ENCODE measurements around the gene NHS. TPM values are rescaled to one million over a fixed set of nuclear protein-coding genes. Genes with fewer than 3 reads are reported as not detected.
"Not testable (repeated sequence)": the region's sequence is repeated elsewhere in the genome, so short reads cannot be mapped to it uniquely, and the experiment has no call there.

NHS gene
- polyA plus RNA-seq, 1 donor: 1.4 TPM

DNA sequence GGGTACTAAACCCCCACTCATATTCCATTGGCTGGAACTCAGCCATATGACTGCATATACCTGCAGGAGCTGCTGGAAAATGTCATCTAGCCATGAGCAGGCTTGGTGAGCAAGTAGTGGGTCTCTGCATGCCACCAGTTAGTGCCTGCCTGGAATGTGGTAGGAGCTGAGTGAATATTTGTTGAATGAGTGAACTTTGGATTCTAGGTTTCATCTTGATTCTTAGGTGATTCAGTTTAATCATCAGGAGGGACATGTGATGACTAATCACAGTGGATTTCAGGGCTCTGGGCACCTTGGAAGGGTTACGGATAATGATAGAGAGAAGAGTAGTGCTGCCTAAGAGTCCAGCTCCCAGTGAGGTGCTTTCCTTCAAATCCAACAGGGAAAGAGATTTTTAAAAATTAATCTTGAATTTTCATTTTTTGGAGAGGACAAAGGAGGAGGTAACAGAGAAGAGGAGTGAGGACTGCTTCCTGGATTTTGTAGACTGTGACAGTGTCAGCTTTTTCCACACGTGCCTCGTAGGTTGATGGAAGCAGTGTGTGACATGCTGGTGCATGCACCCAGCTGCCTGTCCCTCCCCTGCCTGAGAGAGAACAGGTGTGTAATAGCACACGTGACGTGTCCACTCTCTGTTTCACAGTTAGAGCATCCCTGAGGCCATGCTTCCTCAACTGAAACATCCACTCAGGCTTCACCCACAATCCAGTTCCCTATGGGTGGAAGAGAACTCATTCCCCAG is 30.4 kb downstream of the NHS start:
- no peak for DNase-seq (ENCODE audit: low read depth)

DNA sequence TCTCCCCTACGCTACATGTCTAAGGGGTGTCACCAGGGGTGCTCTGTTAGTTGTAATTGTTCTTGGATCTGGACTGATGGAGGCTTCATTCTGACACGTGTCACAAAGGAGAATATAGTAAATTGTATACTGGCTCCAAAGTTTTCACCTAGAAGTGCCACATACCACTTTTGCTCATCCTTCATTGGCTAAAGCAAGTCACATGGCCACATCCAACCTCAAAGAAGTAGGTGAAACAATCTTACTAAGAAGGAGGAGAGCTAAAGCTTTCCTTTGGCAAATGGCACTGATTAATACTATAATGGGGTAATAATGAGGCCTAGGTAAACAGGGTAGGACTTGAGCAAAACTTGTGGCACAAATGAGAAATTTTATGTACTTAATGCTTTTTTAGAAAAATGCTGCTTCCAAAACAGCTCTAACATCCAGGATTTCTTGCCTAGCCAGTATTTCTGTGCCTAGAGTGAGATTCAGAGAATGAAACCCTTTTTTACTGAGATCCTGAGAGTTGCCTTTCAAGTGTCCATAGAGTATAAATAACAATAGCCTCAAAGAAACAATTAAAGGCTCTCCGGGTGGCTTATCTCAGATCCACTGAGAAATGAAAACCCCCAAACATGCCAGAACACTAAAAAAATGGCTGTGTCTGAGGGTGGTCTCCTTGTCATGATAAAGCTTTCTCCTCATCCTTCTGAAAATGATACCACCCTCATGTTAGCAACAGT is 34.7 kb downstream of the NHS start:
- DNase-seq (ENCODE audit: low read depth): no peak

DNA sequence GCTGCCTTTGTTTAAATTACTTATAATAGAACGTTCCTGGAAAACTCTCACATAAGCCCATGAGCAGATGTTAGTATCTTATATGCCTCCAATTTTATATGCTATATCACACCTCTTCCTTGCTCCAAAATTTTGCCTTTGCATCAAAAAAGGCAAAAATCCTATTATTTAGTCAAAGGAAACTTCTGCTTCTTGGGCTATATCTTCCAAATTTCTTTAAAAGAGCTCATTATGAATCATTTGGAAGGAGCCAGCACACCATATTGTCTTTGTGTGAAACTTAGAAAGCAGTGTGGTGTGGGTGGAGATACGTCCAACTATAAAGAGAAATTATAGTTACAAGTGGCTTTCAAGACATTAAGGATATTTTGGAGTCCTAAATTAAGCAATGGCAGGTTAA is 35.7 kb downstream of the NHS start:
- DNase-seq (ENCODE audit: low read depth): no peak

DNA sequence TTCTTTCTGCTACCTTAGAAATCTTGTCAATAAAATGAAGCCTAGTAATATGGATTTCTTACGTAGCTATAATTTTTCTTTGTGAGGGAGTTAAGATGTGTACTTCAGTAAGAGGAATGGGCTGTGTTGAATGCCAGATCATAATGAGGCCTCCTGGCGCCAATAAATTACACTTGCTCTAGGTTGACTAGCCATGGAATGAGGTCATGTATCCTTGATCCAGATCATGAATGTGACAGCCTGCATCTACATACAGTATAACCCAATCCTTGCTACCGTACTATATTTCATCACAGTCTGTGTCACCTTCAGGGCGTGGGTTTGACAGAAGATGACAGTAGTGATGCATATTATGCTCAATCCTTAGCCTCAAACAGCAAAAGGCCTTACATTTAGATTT is 36.2 kb downstream of the NHS start:
- no peak for DNase-seq (ENCODE audit: low read depth)

DNA sequence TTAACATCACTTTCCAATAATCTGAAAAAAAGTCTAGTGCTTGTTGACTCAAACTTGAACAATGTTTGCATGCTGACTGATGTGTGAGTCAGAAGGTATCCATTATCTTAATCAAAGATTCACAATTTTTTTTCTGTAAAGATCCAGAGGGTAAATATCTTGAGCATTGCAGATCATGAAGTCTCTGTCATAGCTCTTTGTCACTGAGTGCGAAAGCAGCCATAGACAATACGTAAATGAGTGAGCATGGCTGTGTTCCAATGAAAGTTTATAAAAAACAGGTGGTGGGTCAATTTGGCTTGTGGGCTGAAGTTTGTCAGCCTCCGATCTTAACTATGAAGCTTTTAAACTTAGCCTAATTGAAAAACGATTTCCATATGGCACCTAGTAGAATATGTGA is 37.7 kb downstream of the NHS start:
- DNase-seq (ENCODE audit: low read depth): no peak

DNA sequence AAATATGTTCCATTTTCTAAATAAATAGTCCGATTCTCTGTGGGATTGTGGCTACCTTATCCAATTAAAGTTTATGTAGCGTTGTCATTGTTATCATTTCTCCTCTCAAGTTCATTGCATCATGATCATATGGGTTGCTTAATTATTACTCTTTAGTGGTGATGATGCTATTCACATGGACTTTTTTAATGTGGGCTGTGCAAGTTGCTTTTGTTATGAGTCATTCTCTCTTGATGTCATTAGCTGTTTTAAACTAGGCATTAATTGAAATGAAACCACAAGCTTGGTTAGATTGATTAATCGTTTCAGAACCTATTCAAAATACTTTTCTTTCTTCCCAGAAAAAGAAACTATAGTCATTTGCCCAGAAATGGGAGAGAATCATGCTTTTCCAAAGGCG is 38.2 kb downstream of the NHS start:
- no peak for DNase-seq (ENCODE audit: low read depth)

DNA sequence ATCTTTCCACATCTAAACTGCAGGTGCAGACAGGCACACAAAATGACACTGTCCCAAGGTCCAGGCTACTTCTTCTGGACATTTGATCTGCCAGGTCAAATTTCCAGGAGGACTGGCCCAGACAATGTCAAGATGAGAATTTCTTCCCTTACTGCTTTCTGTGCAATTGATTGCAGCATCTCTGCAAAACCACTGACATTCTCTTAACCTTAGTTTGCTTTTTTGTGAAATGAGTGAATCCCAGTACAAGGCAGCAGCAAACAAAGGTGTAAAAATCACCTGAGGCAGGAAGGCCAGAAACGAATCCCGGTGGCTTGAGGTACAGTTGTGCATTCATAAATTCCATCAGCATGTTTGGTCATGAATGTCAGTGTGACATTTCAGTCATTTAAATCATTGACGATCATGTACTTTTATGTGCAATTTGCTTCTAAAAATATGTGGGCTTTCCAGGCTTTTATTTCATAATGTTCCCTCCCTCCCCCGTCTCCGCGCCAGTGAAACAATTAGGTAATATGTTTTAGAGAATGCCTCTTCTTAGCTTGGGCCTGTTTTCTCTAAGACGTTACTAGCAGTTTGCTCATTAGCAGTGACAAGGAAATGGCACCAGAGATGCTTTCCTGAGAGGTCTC is 39.1 kb downstream of the NHS start:
- no peak for DNase-seq (ENCODE audit: low read depth)

DNA sequence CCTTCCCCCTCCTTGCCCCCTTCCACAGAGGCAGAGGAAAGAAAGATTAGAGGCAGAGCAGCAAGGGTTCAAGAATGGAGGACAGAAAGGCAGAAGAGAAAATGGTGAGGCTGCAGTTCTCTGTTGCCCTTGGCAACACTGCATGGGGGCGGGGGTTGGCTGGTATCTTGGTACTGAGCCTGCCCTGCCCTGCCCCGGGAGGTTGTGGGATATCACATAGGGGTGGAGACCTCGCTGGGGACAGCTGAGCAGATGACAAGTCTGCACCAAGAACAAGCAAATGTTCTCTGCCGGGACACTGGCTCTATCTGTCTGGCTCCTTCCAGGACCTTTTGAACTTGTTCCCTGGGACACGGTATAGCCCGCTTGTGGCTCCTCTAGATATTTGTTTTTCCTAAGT is 39.8 kb downstream of the NHS start:
- no peak for DNase-seq (ENCODE audit: low read depth)

DNA sequence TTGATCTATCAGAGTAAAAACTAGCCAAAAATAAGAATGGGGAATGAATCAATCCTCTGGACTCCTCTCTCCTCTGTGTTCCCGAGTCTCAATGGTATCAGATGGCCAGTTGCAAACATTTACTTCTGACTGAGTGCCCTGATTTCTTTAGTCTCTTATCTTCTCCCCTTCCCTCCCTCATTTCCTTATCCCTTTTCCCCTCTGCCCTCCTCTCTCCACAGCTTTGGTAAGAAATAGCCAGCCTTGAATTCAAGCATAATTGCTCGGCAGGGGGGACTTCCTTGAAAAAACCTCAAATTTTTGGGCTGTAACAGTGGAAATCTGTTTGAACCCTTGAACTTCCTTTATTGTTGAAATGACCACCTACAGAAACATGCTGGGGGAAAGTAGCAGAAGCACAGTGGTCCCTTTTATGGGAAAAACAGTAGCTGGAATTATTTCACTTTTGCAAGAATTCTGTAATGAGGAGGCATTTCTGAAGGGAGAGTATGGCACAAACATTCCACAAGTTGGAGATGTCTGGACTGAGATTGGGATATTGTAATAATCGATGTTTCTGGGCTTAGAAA is 40.3 kb downstream of the NHS start:
- DNase-seq (ENCODE audit: low read depth): no peak

DNA sequence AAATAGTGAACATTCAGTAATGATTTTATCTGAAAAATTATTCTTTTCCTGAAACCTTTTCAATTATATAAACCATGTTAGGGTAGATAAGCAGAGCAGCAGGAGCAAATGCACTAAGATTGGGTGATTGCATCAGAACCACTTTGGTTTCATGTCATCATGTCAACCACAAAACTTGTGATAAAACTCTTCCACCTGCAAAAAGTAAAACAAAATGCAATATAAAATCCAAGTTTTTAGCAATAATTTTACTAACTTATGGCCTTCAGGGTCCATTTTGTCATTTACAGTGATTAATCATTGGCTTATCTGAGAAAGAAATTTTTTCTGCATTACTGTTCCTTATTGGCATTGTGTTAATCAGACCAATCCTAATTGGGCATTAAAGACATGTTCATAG is 42.4 kb downstream of the NHS start:
- no peak for DNase-seq (ENCODE audit: low read depth)

DNA sequence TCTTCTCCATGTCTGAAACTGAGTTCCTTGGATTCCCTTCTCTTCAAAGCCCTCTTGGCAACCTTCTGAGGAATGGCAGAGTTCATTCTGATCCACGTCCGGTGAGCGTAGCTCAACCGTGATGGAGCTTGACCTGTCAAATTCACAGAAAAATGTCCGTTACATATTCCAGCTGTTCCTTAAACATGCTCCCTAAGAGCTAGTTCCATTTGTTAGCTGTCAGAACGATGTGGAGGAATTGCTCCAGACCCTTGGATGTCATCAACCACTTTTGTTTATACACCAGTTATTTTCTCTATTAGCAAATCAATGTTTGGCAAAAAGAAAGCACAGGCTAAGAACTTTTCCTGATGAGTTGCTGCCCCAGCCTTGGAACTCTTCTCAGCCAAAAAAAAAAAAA is 50.1 kb downstream of the NHS start:
- no peak for DNase-seq (ENCODE audit: low read depth)

DNA sequence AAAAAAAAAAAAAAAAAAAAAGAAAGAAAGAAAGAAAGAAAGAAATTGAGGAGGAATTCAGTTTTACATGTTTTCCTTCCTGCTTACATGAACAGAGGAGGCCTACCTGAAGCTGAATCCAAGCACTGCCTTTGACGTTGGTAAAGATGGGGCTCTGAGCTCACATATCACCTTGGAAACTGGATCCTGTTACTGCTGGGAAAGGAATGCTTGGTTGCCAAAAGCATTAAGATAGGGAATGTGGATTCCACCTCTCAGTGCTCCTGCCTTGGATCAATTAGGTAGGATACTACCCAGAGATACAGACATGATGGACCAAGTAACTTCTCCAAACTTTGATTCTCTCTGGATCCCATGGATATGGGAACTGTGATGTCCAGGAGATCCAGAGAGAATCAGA is 50.6 kb downstream of the NHS start:
- DNase-seq (ENCODE audit: low read depth): no peak

DNA sequence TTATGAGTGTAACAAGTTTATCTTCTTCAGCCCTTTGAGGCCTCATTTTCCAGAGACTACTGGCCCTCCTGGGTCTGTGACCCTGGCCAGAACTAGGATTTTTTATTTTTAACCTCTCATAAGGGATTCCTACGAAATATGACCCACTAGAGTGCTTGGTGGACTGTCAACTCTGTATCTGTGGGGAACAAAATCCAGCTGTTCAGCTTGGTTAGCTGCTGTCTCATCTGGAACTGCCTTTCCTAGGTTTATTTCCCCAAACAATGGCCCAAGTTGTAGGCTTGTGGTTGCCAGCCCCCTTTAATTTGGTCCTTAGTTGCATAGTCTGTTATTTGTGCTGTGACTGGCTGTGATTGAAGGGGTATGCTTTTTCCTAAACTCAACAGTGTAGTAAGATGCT is 56.2 kb downstream of the NHS start:
- no peak for DNase-seq (ENCODE audit: low read depth)

DNA sequence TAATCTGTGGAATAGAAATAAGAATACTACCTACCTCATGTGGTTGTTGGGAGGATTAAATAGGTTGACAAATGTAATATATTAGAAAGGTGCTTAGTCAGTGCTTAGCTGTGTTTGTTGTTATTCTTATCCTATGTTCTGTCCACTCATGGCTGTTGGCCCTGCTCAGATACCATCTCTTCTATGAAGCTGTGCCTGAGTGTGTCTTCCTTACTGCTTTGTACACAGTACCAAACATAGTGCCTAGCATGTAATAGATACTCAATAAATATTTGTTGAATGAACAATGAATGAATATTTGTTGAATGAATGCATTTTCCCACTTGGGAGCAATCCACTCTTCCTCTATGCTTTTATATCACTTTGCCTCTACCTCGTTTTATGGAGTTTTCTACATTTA is 57.2 kb downstream of the NHS start:
- DNase-seq (ENCODE audit: low read depth): no peak

DNA sequence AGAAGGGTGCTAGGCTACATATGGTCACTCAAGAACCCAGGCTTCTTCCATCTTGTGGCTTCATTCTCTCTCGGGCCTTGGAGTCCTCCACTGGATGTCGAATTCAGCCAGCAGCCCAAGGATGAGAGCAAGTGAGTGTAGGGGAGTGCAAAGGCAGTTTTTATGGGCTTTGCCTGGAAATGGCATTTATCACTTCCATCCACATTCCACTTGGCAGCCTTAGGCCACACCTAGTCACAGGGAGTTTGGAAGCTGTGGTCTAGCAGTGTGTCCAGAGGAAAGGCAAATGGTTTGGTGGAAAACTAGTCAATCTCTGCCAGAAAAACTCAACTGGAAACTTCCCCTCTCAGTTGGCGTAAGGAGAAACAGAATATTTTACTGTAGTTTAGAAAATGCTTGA is 59.0 kb downstream of the NHS start:
- DNase-seq (ENCODE audit: low read depth): no peak

DNA sequence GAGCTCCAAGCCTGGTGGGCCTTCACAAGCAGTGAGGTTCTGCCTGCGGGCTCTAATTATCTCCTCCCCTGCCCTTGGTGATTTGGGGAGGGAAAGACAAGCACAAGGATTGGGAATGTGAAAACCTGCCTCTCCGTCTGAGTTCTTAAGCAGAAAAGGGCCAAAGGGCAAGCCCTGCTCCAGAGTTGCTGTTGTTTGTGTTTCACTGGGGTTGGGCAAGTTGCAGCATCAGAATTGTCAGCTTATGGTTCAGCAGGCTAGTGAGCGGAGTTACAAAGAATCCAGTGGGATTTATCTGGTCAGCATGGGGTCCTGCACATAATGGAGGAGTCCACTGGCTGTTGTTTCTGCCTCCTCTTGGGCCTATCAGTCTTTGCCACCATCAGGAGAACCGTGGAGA is 60.5 kb downstream of the NHS start:
- no peak for DNase-seq (ENCODE audit: low read depth)

DNA sequence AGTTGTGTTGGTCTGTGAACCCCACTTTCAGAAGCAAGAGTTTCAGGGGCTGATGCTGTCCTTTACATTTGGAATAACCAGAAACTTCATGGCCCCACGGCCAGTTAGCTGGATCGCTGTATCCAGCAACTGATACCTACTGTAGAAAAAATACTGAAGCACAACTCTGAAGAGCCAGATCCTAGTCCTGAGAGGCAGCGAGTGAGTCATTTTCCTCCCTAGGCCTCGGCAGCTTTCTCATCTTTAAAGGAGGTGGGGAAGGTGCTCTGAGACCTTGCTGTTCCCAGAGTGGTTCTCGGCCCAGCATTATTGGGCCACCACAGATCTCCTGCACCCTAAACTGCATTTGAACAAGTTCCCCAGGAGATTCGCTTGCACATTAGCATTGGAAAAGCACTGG is 63.2 kb downstream of the NHS start:
- DNase-seq (ENCODE audit: low read depth): no peak

DNA sequence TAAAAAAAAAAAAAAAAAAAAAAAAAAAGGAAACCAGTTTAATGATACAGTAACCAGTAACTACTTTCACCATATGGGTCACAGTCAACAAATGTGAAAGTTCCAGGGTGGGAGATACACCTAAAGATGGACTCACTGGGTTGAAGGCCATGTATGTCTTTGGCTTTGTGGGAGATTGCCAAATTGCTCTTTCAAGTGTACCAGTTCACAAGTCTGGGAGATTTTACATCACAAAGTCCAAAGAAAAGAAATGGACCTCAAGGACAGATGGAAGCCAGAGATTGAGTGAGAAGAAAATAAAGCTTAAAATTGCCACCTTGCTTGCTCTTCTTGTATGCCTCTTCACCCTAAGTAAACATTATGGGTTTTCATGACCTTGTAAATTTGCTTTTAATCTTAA is 65.3 kb downstream of the NHS start:
- no peak for DNase-seq (ENCODE audit: low read depth)

DNA sequence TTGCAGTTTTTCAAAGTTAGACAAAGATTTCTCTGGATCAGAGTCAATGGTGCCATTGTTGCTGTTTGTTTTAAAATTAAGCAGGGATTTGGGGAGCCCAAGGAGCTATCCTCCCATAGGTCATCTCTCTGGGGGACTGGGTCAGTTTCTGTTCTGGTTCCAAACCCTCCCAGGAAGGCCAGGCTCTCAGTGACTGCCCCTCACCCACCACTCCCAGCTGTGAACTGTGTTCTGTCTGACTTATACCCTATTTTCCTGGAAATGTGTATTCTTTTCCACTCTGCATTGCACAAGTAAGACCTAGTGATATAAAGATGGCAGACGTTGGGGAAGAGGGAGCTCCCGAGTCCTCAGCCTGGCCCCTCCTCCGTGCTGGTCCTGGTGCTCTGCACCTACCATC is 65.8 kb downstream of the NHS start:
- DNase-seq (ENCODE audit: low read depth): no peak

DNA sequence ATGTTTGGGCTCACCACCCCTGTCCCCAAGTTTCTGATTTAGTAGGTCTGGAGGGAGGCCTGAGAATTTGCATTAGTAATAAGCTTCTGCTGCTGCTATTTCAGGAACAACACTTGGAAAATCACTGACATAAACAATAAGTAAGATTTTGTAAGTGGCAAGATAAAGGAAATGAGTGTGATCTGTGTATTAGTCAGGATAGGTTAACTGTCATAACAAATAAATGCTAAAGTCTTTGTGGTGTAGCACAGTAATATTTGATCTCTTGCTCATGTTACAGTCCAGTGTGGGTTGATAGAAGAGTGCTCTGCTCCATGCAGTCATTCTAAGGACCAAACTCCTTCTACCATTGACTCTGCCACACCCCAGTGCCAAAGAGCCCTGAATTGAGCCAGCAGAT is 67.0 kb downstream of the NHS start:
- DNase-seq (ENCODE audit: low read depth): no peak

DNA sequence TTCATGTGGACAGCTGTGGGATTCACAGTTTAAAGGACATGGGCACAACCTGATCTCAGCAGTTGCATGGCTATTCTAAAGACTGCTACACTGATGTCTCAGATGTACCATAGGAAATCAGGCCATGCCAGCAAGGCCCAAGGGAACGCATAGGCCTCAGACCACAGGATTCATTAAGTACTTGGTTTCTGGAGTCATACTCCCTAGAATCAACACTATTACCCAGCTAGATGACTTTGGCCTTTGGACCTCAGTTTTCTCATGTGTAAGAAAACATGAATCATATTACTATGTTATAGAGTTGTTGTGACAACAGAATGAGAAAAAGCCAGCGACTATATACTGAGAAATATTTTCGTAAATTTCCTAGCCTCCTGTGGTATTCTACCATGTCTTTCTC is 67.9 kb downstream of the NHS start:
- no peak for DNase-seq (ENCODE audit: low read depth)

DNA sequence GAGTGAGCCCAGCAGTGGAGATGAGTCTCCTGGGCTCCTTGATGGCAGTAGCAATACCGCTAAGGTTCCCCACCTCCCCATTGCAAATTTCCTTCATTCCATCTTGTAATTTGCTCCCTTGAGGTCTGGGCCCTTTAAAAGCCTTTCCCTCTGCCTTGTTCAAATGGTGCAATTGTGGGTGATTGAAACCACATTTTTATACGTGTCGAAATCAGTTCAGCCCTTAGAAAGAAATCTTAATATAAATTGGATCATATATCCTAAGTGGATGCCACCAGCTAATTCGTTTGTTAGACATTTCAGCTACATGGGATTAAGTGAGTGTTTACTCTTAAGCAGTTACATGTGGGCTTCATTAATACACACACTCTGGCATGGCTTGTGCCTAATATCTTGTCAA is 68.6 kb downstream of the NHS start:
- DNase-seq (ENCODE audit: low read depth): no peak

DNA sequence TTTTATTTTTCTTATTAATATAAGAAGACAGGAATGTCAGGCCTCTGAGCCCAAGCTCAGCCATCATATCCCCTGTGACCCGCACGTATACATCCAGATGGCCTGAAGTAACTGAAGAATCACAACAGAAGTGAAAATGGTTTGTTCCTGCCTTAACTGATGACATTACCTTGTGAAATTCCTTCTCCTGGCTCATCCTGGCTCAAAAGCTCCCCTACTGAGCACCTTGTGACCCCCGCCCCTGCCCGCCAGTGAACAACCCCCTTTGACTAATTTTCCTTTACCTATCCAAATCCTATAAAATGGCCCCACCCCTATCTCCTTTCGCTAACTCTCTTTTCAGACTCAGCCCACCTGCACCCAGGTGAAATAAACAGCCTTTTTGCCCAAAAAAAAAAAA is 71.3 kb downstream of the NHS start:
- DNase-seq (ENCODE audit: low read depth): not testable (repeated sequence)

Data from forelimb muscle (tissue), 1 donor.